Measurements from ENCODE around the gene GGA1. TPM values are rescaled to one million over a fixed set of nuclear protein-coding genes. Genes with fewer than 3 reads are reported as not detected.

Gene GGA1
- total RNA-seq, 1 donor from 2014 or later = 56.1 TPM

DNA sequence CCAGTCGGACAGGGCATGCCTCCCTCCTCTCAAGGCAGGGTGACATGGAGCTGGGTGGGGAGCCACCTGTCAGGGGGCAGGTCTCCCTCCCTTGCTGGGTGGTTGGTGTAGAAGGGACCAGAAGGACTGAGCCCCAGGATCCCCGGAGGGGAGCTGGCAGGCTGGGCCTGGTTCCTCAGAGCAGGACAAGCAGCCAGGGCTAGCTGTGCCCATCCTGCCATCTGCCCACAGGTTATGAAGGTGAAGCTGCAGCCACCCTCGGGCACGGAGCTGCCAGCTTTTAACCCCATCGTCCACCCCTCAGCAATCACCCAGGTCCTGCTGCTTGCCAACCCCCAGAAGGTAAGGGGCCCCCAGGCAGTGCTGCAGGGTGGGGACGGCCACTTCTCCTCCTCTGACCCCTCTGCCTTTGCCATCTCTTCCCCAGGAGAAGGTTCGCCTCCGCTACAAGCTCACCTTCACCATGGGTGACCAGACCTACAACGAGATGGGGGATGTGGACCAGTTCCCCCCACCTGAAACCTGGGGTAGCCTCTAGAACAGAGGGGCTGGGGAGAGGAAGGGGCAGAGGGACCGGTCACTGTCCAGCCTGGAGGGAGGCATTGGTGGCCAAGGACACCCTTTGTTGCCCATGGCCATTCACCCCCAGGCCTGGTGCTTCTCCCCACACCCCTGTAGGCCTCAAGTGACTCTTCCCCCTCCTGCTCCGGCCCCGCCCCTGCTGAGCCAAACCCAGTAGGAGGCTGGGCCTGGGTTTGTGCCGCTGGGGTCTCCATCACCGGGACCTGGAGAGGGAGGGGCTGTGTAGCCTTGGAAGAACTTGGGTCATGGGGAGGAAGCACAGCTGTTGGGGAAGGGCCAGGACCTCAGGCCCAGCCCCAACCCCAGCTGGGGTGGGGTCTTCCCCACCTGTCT, 23.8 kb downstream of the GGA1 start:
- Mint-ChIP-seq H3K4me1 (ENCODE audit: unreplicated experiment) (peaks cover 35% of the 10 kb centered on the region), H3K36me3 (ENCODE audit: unreplicated experiment) (no peaks in the 10 kb centered on the region), H3K9me3 (ENCODE audit: unreplicated experiment) (no peaks in the 10 kb centered on the region), H3K27me3 (ENCODE audit: unreplicated experiment) (no peaks in the 10 kb centered on the region), H3K4me3 (ENCODE audit: unreplicated experiment) (no peak overlapping the region), H3K27ac (ENCODE audit: unreplicated experiment) (peak overlapping the region; percentile 86)
- DNase-seq (ENCODE audit: extremely low spot score, unreplicated experiment) = no peak
- no peak for TF ChIP-seq CTCF (IDR thresholded peaks at IDR 0.05)

DNA sequence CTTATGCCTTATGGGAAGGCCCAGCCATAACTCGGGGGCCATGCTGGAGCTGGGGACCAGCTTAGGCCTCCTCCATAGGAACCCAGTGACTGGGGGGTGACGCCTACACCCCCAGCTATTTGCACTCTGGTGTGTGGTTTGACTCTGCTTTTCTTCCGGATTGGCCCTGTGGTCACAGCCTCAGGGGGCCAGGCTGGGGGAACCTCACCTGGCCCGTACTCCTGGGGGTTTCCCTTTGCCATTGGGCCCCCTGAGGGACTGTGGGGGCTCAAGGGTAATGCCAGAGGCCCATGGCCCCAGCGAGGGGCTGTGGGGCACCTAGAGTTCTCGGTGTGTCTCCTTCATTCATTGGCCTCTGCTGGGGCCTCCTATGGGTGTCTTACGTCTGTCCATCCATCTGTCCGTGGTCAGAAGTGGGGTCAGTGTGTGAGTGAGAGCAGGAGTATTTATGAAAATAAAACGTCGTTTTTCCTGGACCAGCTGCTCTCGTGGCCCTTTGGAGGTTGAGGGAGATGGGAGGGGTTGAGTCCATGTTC, 24.5 kb downstream of the GGA1 start:
- no peak for TF ChIP-seq CTCF (IDR thresholded peaks at IDR 0.05)
- Mint-ChIP-seq H3K36me3 (ENCODE audit: unreplicated experiment) (no peaks in the 10 kb centered on the region), H3K27me3 (ENCODE audit: unreplicated experiment) (no peaks in the 10 kb centered on the region), H3K4me3 (ENCODE audit: unreplicated experiment) (no peak overlapping the region), H3K27ac (ENCODE audit: unreplicated experiment) (peak overlapping the region; percentile 86), H3K4me1 (ENCODE audit: unreplicated experiment) (peaks cover 39% of the 10 kb centered on the region), H3K9me3 (ENCODE audit: unreplicated experiment) (no peaks in the 10 kb centered on the region)
- no peak for DNase-seq (ENCODE audit: extremely low spot score, unreplicated experiment)

- peak overlapping the region; percentile 26 for H3K4me3 Mint-ChIP-seq (ENCODE audit: unreplicated experiment)
- peak; percentile 29 for TF ChIP-seq CTCF (IDR thresholded peaks at IDR 0.05)
- peak overlapping the region; percentile 86 for H3K27ac Mint-ChIP-seq (ENCODE audit: unreplicated experiment)
Observed at GRCh38 chr22:37633625-37634416, 25.2 kb downstream of the GGA1 start.

GRCh38 chr22:37634417-37634924, 25.8 kb downstream of the GGA1 start:
- Mint-ChIP-seq H3K27me3 (ENCODE audit: unreplicated experiment) (no peaks in the 10 kb centered on the region), H3K9me3 (ENCODE audit: unreplicated experiment) (no peaks in the 10 kb centered on the region), H3K4me3 (ENCODE audit: unreplicated experiment) (peak overlapping the region; percentile 26), H3K4me1 (ENCODE audit: unreplicated experiment) (peaks cover 48% of the 10 kb centered on the region), H3K27ac (ENCODE audit: unreplicated experiment) (peak overlapping the region; percentile 86), H3K36me3 (ENCODE audit: unreplicated experiment) (no peaks in the 10 kb centered on the region)
- DNase-seq (ENCODE audit: extremely low spot score, unreplicated experiment) = no peak
- peak; percentile 11 for TF ChIP-seq CTCF (IDR thresholded peaks at IDR 0.05)

More at GRCh38 chr22:37633625-37634416, 25.2 kb downstream of the GGA1 start:
- Mint-ChIP-seq H3K27me3 (ENCODE audit: unreplicated experiment) (no peaks in the 10 kb centered on the region), H3K4me1 (ENCODE audit: unreplicated experiment) (peaks cover 45% of the 10 kb centered on the region), H3K36me3 (ENCODE audit: unreplicated experiment) (no peaks in the 10 kb centered on the region), H3K9me3 (ENCODE audit: unreplicated experiment) (no peaks in the 10 kb centered on the region)
- peak; percentile 87 for DNase-seq (ENCODE audit: extremely low spot score, unreplicated experiment)

Measured in osteocyte (in vitro differentiated cells).